ENCODE measurements around the gene SH3PXD2A. TPM values are rescaled to one million over a fixed set of nuclear protein-coding genes. Genes with fewer than 3 reads are reported as not detected.
A peak's percentile ranks its signal among the peaks of the same experiment; 100 is the strongest.

SH3PXD2A gene
- total and polyA plus RNA-seq, 10 of the 15 experiments (the other 5 are each of a cell fraction or from before 2014, with no cell fraction given), result 0.63 to 14.0 (median 4.4) TPM

DNA sequence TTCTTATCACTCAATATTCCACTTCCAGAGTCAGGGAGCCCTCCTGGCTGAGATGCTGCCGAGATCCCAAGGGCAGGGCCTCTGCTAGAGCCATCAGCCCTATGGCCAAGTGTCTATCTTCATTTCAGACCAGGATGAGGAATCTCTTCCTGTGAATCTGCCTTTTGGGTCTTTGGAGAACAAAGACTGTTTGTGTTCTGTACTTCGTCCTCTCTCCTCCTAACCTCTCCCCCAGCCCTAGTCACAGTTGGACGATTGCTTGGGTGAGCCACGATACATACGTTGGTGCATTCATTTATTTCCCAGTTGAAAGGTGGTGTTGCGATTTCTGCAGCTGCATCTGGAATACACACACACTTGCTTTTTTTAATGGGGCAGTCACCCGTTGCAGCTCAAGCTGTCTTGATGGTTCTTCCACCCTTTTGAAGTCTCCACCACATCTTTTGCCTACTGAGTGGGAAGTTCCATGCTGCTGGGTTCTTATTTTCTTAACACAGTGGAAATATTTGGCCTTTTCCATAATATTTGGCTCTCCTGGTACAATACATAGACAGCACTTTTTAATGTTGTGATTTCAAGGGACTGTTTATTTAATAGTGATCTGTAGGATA, 26.7 kb downstream of the SH3PXD2A start:
- ChIA-PET RAD21 (ENCODE audit: unreplicated experiment) (no interaction called here), SMC1A (ENCODE audit: uncharacterized antibody, unreplicated experiment) (interaction anchor here (0.7 to 1.8 kb wide), 4 partner anchors 28 to 116 kb away, joined by 3 to 7 read pairs (median 4); no protein-coding TSS in a partner anchor), CTCF (interaction anchor here (1.2 kb wide), 1 partner anchor 14 kb away, joined by 3 read pairs; no protein-coding TSS in a partner anchor), POLR2A (interaction anchor here (0.6 kb wide), 2 partner anchors 13 to 23 kb away, joined by 3 to 8 read pairs; no protein-coding TSS in a partner anchor)
- no peaks in the 10 kb centered on the region for H3K4me1 ChIP-seq (ENCODE audit: control insufficient read depth, insufficient read depth, low read length)
- no peaks in the 10 kb centered on the region for H3K79me2 ChIP-seq (ENCODE audit: control insufficient read depth, insufficient read depth, low read length)
- ATAC-seq (no peak), FAIRE-seq (no peak), DNase-seq (ENCODE audit: low read depth, low spot score) (no peak)
- no peak overlapping the region for H2AFZ ChIP-seq (ENCODE audit: control insufficient read depth, low read depth, low read length)
- no peak overlapping the region for H3K4me3 ChIP-seq
- no TSS peak for BruUV-seq (replicated peaks)
- intact Hi-C loops (cut with micrococcal nuclease; ENCODE audit: unreplicated experiment) (no loop called here), in situ Hi-C loops (cut with MboI) (no loop called here)
- no peak overlapping the region for H3K4me2 ChIP-seq (ENCODE audit: control insufficient read depth, insufficient read depth)
- no peak overlapping the region for H3K9ac ChIP-seq (ENCODE audit: control insufficient read depth, insufficient read depth, low read length)
- no peaks in the 10 kb centered on the region for H4K20me1 ChIP-seq (ENCODE audit: control insufficient read depth, insufficient read depth)
- H3K27me3 ChIP-seq (replicated peaks in 1 of 2; ENCODE audit: control insufficient read depth in 2 of 2, insufficient read depth in 2 of 2, low read length in 1 of 2), result peaks cover 0 to 6% of the 10 kb centered on the region in 2 experiments; a peak in 3 of 4 replicates
- under 1% methylated on average over 7 of the region's 7 CpGs for WGBS (ENCODE audit: insufficient coverage, insufficient replicate concordance, low lambda C conversion rate, missing lambda C conversion rate)
- H3K9me3 ChIP-seq (replicated peaks; ENCODE audit: control insufficient read depth, insufficient read depth, low read length), result no peaks in the 10 kb centered on the region; the same call in 2 of the 3 replicates
- no peaks in the 10 kb centered on the region for H3K36me3 ChIP-seq (ENCODE audit: control insufficient read depth in 2 of 2, insufficient read depth in 2 of 2, low read length in 1 of 2)
- no peak overlapping the region for H3K27ac ChIP-seq (ENCODE audit: control insufficient read depth, insufficient read depth)
- TF ChIP-seq, protein P1, sequence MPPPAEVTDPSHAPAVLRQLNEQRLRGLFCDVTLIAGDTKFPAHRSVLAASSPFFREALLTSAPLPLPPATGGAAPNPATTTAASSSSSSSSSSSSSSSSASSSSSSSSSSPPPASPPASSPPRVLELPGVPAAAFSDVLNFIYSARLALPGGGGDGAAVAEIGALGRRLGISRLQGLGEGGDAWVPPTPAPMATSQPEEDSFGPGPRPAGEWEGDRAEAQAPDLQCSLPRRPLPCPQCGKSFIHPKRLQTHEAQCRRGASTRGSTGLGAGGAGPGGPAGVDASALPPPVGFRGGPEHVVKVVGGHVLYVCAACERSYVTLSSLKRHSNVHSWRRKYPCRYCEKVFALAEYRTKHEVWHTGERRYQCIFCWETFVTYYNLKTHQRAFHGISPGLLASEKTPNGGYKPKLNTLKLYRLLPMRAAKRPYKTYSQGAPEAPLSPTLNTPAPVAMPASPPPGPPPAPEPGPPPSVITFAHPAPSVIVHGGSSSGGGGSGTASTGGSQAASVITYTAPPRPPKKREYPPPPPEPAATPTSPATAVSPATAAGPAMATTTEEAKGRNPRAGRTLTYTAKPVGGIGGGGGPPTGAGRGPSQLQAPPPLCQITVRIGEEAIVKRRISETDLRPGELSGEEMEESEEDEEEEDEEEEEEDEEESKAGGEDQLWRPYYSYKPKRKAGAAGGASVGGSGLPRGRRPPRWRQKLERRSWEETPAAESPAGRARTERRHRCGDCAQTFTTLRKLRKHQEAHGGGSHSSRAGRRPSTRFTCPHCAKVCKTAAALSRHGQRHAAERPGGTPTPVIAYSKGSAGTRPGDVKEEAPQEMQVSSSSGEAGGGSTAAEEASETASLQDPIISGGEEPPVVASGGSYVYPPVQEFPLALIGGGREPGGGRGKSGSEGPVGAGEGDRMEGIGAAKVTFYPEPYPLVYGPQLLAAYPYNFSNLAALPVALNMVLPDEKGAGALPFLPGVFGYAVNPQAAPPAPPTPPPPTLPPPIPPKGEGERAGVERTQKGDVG (CRISPR knock-in tag; IDR thresholded peaks at IDR 0.05), result no peak
- peak; percentile 53; the same call in 1 of the 3 replicates for TF ChIP-seq POU2F2 (IDR thresholded peaks at IDR 0.05; ENCODE audit: borderline replicate concordance, low read depth, low read length)

All from GM12878 (cell line).